Duodenal mucosa (tissue), 2 donors: ENCODE data around the gene MPLKIP.
"Not testable (repeated sequence)": the region's sequence is repeated elsewhere in the genome, so short reads cannot be mapped to it uniquely, and the experiment has no call there.

Source experiments
- H3K27ac ChIP-seq: one replicate; pipeline ENCODE4 v1.7.0; 2013; ENCODE audit warnings: low read depth, low read length
- H3K27me3 ChIP-seq, 2 donors: one replicate each; pipeline ENCODE4 v1.7.0; 2013; ENCODE audit warnings: low read length in 2 of 2, control low read depth in 1 of 2; ENCODE audit not compliant: insufficient read depth in 2 of 2, control insufficient read depth in 1 of 2
- H3K36me3 ChIP-seq, 2 donors: one replicate each; pipeline ENCODE4 v1.7.0; 2013; ENCODE audit warnings: low read length in 2 of 2, control low read depth in 1 of 2; ENCODE audit not compliant: insufficient read depth in 2 of 2, control insufficient read depth in 1 of 2
- H3K4me1 ChIP-seq, 2 donors: one replicate each; pipeline ENCODE4 v1.7.0; 2013; ENCODE audit warnings: low read length in 2 of 2, control low read depth in 1 of 2; ENCODE audit not compliant: insufficient read depth in 2 of 2, control insufficient read depth in 1 of 2
- H3K4me3 ChIP-seq, 2 donors: one replicate each; pipeline ENCODE4 v1.7.0; 2013; ENCODE audit warnings: low read length in 2 of 2, low read depth in 1 of 2
- H3K9ac ChIP-seq, 2 donors: one replicate each; pipeline ENCODE4 v1.7.0; 2013; ENCODE audit warnings: low read length in 2 of 2, low read depth in 1 of 2
- H3K9me3 ChIP-seq, 2 donors: one replicate each; pipeline ENCODE4 v1.7.0; 2013; ENCODE audit warnings: low read length in 2 of 2, control low read depth in 1 of 2; ENCODE audit not compliant: control insufficient read depth in 1 of 2

The MPLKIP gene

DNA sequence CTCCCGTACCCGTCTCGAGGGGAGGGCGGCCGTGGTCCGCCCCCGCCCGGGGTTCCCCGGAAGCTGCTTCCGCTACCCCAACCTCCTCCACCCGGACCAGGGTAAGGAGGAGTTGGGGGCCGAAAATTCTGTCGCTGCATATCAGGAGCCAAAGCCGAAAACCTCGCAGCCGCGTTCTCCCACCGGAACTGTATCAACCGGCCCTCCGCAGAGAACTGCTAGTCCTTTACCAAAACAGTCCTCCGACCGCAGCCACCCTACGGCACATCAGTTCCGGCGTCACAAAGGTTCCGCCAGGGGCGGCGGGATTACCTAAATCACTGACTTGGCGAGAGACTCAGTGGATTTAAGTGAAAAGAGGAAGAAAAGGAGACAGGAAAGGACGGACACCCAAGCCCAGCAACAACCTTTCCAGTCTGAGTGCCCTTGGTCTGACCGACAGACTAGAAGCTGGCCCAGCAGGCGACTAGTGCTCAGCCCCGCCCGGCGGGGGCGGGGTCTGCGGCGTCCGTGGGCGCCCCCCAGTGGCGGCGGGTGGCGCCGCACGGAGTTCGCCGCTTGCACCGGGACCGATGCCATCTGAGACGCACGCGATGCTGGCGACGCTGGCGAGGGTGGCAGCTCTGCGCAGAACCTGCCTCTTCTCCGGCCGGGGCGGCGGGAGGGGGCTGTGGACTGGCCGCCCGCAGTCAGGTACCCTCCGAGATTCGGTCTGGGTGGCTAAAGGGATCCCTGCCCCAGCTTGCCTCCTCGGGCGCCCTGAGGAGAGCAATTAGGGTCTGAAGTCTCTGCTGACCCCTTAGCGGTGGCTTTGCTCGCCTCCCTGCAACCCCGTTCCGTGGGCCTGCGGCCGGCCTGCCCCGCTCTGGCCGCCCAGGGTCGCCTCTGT is at the start of gene MPLKIP, which contains the start of gene SUGCT:
Gene MPLKIP, minus strand, starts transcription at position 195 of the 889 bp plus-strand sequence. Its CDS starts 55 bp downstream, at position 140.
Gene SUGCT, plus strand, starts transcription at position 578 of the 889 bp plus-strand sequence.
- Histone ChIP-seq H3K4me3 (peak within 1 kb of the TSS; percentile 92 to 96), H3K4me1 (peaks cover 18 to 19% of the 10 kb centered on the region in 2 donors), H3K9me3 (no peaks in the 10 kb centered on the region)

GRCh38 chr7:40182452-40182851 is 48.0 kb upstream of the MPLKIP start:
- Histone ChIP-seq H3K4me1 (no peaks in the 10 kb centered on the region), H3K4me3 (no peak overlapping the region), H3K9ac (no peak overlapping the region), H3K9me3 (no peaks in the 10 kb centered on the region), H3K36me3 (no peaks in the 10 kb centered on the region), H3K27me3 (no peaks in the 10 kb centered on the region), H3K27ac (no peak overlapping the region)

More for the DNA sequence above, at the start of gene MPLKIP, which contains the start of gene SUGCT:
- H3K27me3 ChIP-seq, result no peaks in the 10 kb centered on the region
- peak within 1 kb of the TSS; percentile 90 to 98 for H3K9ac ChIP-seq
- H3K27ac ChIP-seq, result peak within 1 kb of the TSS; percentile 77
- no peaks in the 10 kb centered on the region for H3K36me3 ChIP-seq

DNA sequence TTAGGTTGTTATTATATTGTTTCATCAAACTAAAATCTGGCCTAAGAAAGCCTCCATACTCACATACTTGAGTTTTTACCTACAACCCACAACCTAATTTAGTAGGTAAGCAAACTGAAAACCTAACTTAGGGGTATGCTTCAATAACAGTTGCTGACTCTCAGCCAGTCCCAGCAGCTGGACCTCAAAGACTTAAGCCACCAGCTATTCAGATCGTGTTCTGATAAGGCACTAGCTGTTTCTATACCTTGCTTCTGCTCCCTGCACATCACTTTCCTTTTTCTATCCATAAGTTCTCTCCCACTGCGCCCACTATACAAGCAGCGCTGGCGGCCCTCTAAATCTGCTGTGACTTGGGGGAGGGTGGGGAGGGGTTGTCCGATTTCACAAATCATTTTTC is 42.6 kb upstream of the MPLKIP start:
- no peak overlapping the region for H3K27ac ChIP-seq
- no peaks in the 10 kb centered on the region for H3K27me3 ChIP-seq
- no peaks in the 10 kb centered on the region for H3K9me3 ChIP-seq
- no peaks in the 10 kb centered on the region for H3K4me1 ChIP-seq
- no peak overlapping the region for H3K4me3 ChIP-seq
- no peak overlapping the region for H3K9ac ChIP-seq
- H3K36me3 ChIP-seq, result no peaks in the 10 kb centered on the region

DNA sequence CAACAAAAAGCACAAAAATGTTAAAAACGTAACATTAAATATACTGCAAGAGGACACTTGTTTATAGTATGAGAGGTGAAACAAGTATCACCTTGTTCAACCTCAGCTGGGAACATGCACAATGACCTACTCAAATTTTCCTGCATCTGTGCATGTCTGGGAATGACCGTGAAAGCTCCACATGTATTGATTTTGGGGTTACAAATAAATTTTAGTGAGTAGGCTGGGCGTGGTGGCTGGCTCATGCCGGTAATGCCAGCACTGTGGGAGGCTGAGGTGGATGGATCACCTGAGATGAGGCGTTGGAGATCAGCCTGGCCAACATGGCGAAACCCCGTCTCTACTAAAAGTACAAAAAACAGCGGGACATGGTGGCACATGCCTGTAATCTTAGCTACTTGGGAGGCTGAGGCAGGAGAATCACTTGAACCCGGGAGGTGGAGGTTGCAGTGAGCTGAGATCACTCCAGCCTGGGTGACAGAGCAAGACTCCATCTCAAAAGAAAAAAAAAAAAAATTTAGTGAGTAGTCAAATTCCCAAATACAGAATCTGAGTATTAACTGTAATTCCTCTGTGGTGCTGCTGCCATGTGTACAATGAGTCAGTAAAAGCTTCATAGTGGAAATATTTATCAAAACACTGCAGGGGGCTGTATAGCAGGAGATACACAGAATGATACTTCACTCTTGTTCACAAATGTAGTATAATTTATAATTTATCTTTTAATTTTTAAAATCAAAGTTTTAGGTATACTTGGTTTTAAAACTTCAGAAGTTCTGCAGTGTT is 41.5 kb upstream of the MPLKIP start:
- Histone ChIP-seq H3K9me3 (no peaks in the 10 kb centered on the region), H3K27me3 (no peaks in the 10 kb centered on the region), H3K4me3 (no peak overlapping the region), H3K27ac (no peak overlapping the region), H3K36me3 (no peaks in the 10 kb centered on the region), H3K4me1 (no peaks in the 10 kb centered on the region), H3K9ac (no peak overlapping the region)

GRCh38 chr7:40175256-40175655 is 40.8 kb upstream of the MPLKIP start:
- H3K4me3 ChIP-seq, H3K9ac ChIP-seq, H3K27ac ChIP-seq, H3K9me3 ChIP-seq, H3K36me3 ChIP-seq, H3K27me3 ChIP-seq, H3K4me1 ChIP-seq: not testable (repeated sequence)

DNA sequence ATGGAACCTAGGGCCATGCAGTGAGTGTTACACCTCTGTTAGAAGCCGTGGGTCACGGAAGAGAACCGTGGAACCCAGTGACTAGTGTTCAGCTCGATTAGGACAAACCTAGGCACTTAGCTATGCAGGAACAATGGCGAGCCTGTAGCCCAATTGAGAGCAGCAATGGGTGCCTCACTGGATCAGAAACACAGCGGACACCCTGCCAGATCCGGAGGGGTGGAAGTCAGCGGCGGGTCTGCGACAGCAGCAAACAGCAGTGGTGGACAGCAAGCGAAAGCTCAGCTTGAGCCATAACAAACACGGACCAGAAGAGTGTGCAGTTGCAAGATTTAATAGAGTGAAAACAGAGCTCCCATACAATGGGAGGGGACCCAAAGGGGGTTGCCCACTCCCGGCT is 38.7 kb upstream of the MPLKIP start:
- H3K4me1 ChIP-seq, H3K27me3 ChIP-seq, H3K9me3 ChIP-seq, H3K4me3 ChIP-seq, H3K27ac ChIP-seq, H3K36me3 ChIP-seq, H3K9ac ChIP-seq: not testable (repeated sequence)

GRCh38 chr7:40168266-40168665 is 33.8 kb upstream of the MPLKIP start:
- not testable (repeated sequence) for H3K27me3 ChIP-seq, H3K9ac ChIP-seq, H3K4me3 ChIP-seq, H3K4me1 ChIP-seq, H3K27ac ChIP-seq, H3K36me3 ChIP-seq, H3K9me3 ChIP-seq

DNA sequence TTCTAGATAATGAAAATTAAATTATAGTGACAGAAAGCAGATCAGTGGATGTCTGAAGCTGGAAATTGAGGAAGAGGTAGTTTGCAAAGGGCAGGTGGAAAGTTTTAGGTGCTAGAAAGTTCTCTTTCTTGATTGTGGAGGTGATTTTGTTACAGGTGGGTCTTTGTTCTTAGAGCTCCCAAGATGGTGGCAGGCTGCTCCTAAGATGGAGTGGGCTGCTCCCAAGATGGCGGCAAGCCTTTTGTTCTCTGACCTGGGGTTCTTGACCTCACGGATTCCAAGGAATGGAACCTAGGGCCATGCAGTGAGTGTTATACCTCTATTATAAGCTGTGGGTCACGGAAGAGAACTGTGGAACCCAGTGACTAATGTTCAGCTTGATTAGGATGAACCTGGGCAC is 32.9 kb upstream of the MPLKIP start:
- no peaks in the 10 kb centered on the region for H3K9me3 ChIP-seq
- H3K27me3 ChIP-seq, result no peaks in the 10 kb centered on the region
- no peak overlapping the region for H3K27ac ChIP-seq
- H3K4me3 ChIP-seq, result no peak overlapping the region
- no peak overlapping the region for H3K9ac ChIP-seq
- no peaks in the 10 kb centered on the region for H3K4me1 ChIP-seq
- H3K36me3 ChIP-seq, result no peaks in the 10 kb centered on the region

- Histone ChIP-seq H3K27me3 (no peaks in the 10 kb centered on the region), H3K36me3 (no peaks in the 10 kb centered on the region), H3K27ac (no peak overlapping the region), H3K4me3 (no peak overlapping the region), H3K9ac (no peak overlapping the region), H3K9me3 (no peaks in the 10 kb centered on the region), H3K4me1 (no peaks in the 10 kb centered on the region)
These were observed 30.8 kb upstream of the MPLKIP start for GRCh38 chr7:40165216-40165615.

GRCh38 chr7:40162516-40162915 is 28.1 kb upstream of the MPLKIP start:
- Histone ChIP-seq H3K4me3 (no peak overlapping the region), H3K27me3 (no peaks in the 10 kb centered on the region), H3K9me3 (no peaks in the 10 kb centered on the region), H3K9ac (no peak overlapping the region), H3K27ac (no peak overlapping the region), H3K36me3 (no peaks in the 10 kb centered on the region), H3K4me1 (no peaks in the 10 kb centered on the region)
